GM19193 (cell line): ENCODE data around the gene PACS1.

ENCODE experiments used
- POLR2A ChIP-seq: IDR thresholded peaks from 4 replicates; pipeline ENCODE4 v1.6.1; 2011; ENCODE audit not compliant: insufficient read depth, insufficient read length; ENCODE audit errors: extremely low read depth

PACS1 gene

DNA sequence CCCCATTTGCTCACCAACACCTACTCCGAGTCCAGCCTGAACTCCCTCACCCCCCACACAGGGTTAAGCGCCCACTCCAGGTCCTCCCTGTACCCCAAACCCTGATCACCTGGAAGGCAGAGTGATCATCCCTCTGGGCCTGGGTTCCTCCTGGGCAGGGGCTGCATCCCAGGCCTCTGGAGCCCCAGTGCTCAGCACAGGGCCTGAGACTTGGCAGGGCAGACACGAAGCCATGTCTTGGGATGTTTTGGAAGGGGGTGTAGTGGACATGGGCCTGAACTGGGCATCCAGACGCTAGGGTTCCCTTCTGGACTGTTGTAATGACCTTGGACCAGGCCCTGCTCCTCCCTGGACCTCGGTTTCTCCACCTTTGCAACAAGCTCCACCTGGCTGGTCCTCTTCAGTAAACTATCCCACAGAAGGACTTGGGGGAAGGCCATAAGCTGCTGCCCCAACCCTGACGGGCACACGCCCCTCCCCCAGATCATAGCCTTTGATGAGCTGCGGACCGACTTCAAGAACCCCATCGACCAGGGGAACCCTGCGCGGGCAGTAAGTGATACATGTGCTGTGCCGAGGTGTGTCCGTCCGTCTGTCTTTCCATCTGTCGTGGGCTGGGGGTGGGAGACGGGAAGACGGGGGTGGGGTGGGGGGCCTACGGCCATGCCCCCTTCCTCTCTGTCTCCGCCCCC lies 211.8 kb downstream of the PACS1 start:
- no peak for TF ChIP-seq POLR2A

DNA sequence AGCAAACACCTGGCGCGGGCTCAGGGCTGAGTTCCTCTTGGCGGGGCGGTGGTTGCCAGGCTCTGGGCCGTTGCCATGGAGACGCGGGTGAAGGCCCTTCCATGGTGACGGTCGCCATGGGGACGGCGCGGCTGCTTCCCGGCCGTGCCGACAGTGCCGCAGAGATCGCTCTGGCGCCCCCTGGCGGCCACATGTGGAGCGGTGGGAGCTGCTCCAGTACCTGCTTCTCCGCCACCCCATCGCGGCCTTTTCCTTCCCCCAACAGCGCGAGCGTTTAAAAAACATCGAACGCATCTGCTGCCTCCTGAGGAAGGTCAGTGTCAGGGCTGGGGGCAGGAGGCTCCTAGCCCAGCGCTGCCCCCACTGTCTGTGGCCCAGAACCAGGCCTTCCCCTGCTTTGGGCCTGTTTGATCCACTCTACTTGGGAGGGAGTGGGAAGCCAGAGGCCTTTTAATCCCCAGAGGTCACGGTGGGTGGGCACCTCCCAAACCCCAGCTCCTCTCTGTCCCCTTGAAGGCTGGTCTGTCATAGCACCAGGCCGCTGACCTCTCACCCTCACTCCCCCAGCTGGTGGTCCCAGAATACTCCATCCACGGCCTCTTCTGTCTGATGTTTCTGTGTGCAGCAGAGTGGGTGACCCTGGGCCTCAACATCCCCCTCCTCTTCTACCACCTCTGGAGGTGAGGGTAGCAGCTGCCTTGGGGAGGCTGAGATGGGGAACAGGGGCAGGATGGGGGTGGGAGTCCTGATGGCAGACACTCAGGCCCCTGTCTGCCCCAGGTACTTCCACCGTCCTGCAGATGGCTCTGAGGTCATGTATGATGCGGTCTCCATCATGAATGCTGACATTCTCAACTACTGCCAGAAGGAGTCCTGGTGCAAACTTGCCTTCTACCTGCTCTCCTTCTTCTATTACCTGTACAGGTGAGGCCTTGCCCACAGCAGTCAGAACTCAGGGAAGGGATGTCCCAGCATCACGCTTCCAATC lies 212.7 kb downstream of the PACS1 start:
- peak; percentile 34 for TF ChIP-seq POLR2A

DNA sequence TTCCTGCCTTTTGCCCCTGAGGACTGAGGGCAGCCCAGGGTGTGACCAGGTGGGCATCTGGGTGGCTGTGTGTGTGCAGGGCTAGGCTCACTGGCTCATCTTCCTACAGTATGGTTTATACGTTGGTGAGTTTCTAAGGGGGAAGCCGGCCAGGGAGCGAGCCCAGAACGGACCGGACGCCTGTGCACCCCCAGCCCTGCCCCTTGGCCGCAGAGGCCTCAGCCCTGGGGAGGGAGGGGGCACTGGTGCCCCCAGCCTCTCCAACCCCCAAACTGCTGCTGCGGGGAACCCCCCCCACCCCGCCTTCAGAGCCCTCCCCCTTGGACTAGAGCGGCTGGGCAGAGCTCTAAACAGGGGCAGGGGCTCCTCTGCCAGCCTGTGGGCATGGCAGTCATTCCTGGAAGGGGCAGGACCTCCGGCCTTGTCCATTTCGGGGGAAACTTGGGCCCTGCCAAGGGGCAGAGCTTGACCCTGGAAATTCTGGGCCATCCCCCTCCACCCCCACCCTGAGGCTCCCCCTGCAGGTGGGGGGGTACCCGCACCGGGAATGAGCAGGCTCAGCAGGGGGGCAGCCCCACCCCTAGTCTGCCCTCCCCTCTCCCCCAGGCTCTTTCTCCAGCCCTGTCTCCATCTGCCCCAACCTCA lies 213.5 kb downstream of the PACS1 start:
- no peak for TF ChIP-seq POLR2A

DNA sequence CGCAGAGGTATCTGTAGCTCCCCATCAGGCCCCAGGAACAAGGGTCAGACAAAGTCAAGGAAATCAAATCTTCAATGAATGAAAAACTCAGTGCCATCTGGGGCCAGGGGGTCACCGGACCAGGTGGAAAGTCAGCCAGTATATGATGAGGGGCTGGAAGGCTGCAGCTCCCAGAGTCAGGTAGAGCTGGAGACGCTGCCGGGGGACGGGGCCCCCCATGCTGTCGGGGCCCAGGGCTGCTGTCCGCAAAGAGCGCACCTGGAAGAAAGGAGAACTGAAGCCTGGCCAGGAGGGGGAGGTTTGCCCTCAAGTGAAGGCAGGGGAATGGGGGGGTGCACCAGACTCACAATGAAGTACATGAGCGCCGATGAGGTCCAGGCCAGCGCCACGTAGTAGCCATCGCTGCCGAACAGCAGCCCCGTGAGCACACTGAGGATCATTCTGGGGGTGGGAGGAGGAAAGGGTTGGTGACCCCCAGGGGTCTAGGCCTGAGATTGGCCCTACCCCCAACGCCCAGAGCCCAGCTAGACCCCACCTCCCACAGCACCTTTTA lies 214.5 kb downstream of the PACS1 start:
- TF ChIP-seq POLR2A, result no peak

DNA sequence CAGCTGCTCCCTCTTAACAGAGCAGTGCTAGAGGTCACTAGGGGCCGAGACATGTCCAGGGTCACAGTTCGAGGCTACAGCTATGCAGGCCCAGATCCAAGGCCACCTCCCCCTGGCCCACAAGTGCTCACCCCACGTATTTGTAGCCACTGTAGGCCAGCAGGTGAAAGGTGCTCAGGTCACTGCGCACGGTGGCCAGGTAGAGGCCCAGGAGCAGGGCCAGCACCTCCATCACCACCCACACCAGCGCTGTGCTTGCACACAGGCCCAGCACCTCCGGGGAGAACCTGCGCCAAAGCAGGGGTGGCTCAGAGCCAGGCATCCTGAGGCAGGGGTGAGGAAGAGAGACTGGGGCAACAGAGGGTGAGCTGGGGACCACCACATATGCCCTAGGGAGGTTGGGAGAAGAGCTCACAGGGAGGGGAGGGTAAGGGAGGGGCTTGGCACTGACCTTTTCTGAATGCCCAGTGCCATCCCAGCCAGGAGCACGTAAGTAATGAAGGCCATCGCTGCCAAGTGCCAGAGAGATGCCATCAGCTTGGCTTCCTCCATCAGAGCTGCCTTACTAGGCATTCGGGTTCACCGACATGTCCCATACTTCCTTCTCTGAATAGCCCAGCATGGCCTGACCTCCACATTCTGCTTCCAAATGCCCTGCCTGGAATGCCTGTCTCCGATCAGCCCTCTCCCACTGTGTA lies 215.3 kb downstream of the PACS1 start:
- TF ChIP-seq POLR2A, result no peak

DNA sequence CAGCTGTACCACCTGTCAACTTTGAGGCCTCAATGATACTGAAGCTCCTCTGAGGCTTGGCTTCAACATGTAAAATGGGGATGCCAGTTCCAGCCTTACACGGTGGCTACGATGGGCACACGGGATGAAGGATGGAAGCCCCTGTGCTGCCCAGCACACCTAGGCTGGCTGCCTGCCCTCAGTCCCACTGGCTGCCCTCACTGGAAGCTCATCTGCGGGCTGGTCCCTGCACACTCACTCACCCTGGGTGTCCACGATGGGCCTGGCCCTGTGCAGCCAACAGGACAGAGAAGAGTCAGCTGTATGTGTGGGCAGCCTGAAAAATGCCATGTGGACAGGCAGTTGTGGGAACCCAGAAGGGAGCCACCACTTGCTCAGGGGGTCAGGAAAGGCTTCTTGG lies 216.6 kb downstream of the PACS1 start:
- TF ChIP-seq POLR2A, result no peak

DNA sequence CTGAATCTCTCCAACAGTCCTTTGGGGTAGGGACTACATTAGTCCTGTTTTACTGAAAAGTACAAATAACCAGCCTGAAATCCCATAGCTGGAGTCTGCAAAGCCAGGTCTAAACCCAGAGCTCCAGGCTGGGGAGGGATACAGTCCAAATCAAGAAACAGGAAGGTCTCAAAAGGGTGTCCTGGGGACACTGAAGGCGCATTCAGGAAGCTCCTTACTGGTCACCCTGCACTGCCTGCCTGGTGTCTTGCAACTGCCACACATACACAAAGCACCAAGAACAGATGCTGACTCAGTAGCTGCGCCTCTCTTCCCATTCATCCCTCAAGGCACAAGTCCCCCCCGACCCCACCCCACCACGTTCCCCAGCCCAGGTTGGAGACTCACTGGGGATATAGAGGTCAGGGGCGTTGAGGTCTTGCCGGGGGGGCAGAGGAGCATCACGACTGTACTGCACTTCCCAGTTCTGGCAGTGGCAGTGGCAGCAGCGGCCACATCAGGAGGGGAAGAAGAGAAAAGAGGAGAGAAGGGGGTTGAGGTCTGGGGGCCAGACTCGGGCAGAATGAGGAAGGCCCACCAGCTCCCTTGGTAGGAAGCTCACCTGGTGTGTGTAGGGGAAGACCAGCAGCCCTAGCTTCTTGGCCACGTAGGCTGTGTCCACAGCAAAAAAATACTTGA lies 217.3 kb downstream of the PACS1 start:
- TF ChIP-seq POLR2A, result no peak

DNA sequence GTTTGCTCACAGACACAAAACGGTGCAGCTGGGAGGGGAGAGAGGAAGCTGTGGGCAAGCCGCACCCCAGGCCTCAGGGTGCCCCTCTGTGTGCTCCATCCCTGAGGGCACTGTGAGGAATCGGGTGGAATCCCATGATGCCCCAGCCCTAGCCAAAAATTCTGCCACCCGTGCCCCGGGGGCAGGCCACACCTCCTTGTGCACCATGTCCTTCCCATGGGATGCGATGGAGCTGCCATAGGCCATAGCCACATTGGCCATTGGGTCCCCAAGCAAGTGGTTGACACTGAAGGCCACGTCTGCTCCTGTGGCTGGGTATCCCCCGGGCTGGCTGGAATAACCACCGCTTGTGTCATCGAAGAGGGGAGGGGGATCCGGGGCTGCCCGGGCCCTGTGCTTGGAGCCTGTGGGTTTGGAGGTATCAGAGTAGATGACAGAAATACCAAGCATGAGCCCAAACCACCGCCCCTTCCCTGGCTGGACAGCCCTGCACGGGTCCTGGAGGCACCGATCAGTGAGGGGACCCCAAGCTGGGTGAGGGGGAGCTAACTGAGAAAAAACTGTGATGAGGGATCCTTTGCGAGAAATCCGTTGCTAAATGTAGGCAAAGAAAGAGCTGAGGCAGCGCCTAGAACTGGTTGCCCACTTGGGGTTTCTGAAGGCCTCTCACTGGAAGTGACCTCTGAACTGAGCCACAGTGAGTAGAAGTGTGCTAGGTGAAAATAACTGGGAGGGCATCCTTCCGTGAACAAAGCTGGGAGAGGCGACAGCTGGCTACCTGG lies 218.0 kb downstream of the PACS1 start:
- TF ChIP-seq POLR2A, result no peak

DNA sequence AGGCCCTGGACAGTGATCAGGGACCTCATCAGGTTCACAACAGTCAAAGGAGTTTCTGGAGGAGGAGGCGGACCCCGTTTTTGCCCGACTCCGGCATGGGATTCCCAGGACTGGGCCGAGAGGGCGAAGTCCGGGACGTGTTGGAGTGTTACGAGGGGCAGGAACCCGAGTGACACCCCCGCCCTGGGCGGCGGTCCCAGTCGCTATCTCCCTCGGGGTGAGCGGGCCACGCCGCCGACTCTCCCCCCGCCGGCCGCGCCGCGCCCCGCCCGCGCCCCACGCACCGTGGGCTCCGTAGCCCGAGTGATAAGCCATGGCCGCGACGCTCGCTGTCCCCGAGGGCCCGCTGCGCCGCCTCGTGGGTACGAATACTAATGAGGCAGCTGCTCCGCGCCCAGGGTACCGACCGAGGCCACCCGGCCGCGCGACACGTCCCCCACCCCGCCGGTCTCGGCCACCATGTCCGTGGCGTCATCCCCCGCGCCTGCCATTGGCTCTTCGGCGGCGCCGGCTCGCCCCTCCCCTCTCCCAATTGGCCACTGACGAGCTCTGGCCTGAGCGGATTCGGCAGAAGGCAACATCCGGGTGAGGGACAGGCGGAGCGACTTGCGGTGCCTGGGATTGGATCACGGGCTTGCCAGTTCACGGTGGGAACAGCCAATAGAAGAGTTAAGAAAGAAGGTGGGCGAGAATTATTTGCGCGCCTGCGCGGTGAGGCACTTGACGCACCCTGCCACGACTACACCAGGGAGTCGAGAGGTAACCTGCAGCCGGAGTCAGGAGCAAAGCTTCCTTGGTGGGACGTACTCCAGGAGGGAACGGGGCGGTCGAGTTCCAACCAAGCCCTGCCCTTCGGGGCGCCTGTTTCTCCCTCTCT lies 218.8 kb downstream of the PACS1 start, which contains the start of gene YIF1A:
Gene YIF1A, minus strand, starts transcription at position 473 of the 877 bp plus-strand sequence. Its CDS starts 158 bp downstream, at position 315.
- peak; percentile 83 for TF ChIP-seq POLR2A

DNA sequence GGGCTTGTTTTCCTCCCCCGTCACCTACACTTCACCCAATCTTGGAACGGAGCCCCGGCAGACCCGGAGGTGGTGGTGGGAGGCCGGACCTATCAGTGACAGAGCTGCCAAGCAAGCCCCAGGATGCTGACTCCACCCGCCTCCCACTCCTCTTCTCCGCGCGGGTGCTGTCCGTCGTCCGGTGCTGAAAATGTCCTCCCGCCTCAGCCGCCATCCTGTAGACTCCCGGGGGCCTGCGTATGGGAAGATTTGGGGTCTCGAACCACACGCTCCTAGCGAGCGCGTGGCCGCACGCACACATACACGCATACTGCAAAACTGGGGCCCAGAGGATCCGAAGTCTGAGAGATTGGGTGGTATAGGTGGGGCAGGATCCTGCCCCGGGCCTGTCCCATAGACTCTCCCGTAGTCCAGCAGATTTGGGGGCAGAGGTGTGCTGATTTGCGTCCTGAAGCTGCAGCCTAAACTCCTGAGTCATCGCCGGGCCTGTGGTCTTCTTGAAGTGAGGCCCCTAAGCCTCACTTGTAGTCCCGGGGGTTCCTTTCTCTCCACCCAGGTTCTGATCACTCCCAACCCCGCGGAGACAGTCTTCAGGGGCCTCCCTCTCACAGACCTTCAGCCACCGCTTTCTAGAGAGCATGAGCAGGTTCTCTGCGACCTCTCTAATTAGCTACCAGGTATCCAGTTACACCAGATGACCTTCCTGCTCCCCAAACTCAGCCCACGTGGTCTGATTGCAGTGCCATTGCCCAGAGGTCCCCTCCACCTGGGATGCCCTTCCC lies 219.7 kb downstream of the PACS1 start:
- no peak for TF ChIP-seq POLR2A

DNA sequence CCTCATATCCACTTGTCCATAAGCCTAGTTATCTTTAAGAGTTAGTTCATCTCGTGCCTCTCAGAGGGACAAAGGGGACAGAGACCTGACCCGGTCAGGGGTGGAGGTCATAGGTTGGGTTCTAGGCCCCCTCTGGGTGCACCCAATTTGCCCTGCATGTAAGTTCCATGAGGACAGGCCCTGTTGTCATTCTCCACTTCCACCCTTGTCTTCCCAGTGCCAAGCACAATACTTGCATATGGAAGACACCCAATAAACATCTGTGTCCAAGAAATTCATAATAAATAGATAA lies 220.2 kb downstream of the PACS1 start:
- TF ChIP-seq POLR2A, result no peak

DNA sequence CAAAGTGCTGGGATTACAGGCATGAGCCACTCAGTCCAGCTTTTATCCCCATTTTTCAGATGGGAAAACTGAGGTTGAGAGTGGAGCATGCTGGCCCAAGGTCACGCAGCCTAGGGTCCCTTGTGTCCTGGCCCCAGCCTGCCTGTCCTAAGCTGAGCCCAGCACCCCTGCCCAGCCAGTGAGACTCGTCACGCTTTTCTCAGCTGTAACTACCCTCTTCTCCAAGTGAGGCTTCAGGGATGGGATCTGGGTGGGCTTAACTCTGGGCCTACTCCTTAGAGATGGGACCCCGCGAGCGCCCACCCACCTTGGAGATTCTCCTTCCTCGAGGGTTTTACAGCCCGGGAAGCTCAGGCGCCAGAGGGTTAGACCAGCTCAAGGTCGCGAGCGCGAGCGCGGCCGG lies 221.2 kb downstream of the PACS1 start:
- no peak for TF ChIP-seq POLR2A
